NCI-H2107 (cell line): ENCODE results near the gene FGF19.
A peak's percentile ranks its signal among the peaks of the same experiment; 100 is the strongest.

Experiments
- DNase-seq: peaks from one replicate; lab custom pipeline; 2025; lab: John Stamatoyannopoulos, UW

Gene FGF19

DNA sequence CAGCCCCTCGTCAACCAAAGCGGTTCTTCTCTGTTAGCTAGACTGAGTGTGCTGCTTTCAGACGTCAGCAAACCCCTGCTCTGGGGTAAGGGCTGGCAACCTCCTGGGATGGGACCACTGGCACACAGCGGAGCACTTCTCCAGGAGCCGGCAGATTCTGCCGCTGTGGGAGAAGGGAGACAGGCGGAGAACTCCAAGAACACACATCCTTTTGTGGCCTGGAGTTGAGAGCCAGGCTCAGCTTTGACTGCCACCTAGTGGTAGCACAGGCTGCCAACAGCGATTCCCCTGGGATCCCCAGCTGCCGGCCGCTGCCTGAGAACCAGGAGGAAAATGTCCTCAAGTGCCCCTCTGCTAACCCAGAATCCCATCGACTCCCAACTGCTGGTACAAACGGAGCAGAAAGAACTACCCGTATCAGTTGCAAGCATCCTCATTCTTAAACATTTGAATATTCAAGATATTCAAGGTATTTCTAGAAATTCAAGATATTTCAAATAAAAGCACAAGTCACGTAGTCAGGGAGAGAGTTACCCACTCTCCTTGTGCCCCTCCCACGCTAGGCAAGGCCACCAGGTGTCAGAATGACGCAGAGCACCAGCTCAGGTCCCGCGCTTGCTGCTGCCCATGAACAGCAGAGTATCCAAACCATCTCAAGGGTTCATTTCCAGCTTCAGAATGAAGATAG, 33.5 kb downstream of the FGF19 start:
- peak; percentile 64 for DNase-seq

DNA sequence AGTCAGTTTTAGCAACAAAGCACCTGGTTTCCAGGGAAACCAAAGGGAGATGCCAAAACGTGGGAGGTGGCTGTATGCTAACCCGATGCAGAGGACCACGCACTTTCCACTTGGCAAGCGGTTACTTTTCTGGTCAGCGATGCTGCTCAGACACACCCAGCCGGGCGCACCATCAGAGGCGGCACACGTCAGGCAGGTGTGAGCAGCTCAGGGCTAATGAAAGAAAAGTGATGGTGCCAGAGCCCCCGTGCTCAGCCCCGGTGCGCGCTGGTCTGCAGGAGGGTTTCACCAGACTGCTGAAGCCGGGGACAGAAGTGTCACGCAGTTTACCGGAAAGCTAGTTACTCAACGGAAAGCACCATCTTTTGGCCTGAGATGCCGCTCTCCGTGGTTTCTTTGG, 34.3 kb downstream of the FGF19 start:
- DNase-seq: no peak

DNA sequence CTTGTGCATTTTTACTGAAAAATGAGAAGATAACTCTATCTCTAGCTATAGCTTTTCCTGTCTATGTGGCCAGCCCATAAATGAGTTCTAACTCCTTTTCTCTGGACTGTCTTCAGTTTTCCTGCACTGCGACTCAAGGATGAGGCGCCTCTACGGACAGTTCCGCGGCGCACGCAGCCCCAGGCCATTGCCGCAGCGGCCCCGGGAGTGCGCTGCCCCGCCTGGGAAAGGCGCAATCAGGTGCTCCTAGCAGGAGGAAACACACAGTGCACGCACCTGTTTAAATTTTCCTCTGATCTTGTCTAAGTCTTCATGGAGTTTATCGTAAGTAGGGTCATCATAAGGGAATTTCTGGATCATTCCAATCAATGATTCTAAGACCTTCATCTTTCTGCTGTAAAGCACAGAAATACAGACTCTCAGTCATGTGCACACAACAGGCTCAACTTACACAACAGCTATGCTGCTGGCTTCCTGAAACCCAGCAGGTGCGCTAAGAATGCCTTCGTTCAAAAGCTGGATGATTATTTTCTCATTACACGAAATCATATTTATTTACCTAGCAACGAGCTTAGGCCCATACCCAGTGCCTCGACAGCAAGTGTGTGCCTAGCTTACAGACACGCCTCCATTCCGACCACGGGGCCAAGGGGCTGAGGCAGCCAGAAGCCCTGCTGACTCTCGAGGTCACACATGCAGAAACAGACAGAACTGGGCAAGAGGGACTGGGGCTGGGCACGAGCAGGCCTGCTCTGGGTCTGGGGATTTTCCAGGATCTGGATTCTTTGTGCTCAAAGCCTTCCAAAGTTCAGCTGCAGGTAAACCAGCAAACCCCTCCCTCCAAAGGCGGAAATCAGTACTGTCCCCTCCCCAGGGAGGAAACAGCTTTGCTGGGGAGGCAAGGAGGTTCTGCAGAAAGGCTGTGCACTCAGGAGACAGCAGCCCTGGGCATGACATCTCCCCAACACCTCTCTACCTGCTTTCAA, 35.9 kb downstream of the FGF19 start:
- DNase-seq: no peak

DNA sequence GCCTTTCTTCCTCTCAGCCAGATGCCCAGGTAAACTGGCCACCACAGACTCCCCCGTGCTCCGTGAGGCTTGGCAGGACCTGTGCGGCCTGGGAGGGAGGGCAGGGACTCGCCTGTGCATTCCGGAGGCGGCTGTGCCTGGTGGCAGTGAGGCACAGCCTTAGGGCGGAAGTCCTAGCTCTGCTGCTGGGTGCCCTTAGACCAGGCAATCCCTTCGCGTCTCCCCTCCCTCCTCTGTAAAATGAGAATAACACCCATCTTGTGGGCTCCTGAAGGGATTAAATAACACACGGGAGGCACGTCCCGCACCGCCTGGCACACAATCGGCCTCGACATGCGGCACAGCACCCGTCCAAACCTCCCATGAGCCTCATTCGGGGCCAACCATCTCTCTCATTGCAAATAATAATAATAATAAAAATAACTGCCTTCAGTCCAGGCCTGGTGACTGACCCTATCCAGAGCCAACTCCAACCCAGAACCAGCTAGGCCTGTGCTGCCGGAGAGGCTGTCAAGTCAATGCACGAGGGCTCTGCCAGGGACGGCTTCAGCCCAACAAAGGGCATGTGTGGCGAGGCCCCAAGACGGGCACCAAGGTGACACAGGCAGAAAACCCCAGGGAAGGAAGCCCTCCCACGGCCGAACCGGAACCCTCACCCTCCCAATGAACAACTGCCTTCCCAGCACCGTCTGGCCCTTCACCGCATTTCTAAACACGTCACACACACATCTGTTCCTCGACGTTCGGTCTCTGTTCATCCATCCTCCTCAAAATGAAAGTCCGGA, 36.9 kb downstream of the FGF19 start:
- no peak for DNase-seq

DNA sequence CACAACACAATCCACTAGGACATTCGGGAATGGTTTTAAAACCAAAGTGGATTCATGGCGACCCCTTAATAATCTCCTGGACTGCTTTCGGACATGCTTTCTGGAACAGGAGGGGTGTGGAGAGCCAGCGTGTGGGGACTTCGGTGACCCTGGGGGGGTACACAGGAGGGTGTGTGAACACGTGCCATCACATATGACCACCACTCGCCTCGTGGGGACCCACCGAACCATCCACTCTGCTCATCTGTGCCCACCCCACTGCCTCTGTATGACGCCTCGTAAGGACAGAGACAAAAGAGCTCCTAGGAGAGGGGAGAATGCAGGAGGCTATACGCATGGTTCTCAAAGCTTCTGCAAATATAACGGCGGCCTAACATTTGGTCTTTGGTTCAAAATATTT, 37.6 kb downstream of the FGF19 start:
- no peak for DNase-seq

GRCh38 chr11:69665669-69666068, 38.2 kb downstream of the FGF19 start:
- DNase-seq: no peak

DNA sequence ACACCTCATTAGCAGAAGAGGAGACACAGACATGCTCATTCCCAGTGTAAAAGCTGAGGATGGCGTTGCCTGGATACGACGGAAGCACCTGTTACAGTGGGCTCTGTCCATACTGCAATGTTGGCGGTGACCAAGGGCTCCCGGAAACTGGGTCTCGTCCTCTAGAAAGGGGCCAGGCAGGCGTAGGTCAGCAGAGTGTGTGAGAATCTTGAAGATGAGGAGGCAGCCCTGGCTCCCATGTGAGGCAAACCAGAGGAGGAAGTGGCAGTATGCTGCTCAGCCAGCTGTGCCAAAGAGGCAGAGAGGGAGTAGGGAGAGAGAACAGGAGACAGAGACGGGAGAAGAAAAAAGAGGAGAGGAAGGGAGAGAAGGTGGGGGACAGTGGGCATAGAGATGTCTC, 38.9 kb downstream of the FGF19 start:
- DNase-seq: no peak

DNA sequence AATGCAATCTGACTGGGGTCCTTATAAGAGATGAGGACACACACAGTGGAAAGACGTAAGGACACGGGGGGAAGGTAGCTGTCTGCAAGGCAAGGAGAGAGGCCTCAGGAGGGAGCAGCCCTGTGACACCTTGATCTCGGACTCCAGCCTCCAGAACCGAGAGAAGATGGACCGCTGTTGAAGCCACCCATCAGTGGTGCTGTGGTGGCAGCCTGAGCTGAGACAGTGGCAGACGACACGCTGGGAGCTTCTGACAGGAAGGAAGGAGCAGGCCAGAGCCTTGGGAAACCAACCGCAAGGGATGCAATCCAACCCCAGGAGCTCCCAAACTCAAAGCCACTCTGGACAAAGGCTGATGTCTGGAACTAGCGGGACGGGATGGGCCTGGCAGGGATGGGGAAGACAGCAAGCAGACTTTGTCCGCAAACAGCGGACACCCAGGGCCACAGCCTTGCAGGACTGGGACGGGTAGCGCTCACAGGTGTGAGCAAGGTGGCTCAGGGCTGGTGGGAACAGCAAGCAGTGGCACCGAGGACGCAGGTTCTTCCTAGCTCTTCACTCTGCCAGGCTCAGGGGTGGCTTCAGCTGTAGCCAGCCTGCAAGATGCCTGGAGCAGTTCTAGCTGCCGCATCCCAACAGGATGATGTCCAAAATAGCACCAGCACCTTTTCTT, 39.6 kb downstream of the FGF19 start:
- no peak for DNase-seq

- DNase-seq: no peak
These were observed 40.5 kb downstream of the FGF19 start for GRCh38 chr11:69663326-69663725.

- no peak for DNase-seq
These were observed 41.0 kb downstream of the FGF19 start for GRCh38 chr11:69662806-69663205.

DNA sequence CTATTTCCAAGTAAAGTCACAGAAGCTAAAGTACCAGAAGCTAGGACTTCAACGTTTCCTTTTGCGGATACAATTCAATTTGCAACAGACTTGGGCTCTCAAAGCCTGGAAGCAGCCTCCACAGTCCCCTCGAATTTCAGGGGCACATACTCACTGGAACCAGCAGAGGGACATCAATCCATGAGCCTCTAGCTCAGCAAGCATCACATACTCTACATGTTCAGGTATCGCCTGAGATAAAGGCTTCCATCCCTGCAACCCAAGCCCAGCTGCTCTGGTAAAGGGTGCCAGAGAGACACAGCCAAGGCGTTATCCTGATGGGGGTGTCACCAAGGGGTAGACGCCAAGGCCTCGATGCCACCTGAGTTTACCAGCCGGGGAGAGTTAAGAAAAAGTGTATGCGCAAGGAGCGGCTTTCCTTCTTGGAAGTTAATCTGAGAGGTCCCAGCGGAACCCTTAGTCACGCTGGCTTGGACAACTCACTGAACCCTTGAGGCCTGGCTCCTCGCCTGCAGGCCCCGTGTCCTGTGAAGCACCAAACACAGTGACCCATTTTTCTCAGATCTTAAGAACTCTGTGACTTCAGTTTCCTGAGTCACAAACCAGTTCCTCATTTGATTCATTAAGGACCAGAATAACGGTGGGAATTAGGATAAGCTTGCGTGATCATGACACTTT, 41.7 kb downstream of the FGF19 start:
- no peak for DNase-seq

DNA sequence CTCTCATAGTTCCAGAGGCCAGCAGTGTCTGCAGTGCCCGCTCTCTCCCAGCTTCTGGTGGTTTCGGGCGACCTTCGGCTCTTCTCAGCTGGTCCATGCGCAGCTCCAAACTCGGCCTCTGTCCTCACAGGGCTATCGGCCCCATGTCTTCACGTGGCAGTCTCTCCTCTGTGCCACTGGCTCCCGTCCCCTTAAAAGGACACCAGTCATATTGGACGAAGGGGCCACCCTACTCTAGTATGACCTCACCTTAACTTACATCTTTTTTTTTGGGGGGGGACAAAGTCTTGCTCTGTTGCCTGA, 42.5 kb downstream of the FGF19 start:
- DNase-seq: no peak

DNA sequence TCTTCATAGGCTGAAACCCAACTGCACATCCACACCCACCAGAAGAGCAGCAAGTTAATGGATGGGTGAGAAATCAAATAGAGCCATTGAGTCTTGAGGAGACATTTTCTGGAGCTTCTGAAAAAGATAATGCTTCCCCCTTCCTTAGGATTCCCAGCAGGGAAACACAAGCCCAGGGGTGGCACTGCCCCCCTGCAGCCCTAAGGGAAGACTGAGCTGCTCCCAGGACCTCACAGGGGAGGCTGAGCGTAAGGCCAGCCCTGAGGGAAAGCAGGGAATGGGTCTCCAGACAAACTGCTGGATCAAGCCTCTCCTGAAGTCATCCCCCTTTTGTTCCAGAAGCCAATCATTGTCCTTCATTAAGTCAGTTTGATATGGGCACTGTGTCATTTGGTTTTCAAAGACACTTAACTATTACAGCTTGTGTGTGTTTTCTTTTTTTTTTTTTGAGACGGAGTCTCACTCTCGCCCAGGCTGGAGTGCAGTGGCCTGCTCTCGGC, 43.8 kb downstream of the FGF19 start:
- DNase-seq: no peak

- DNase-seq: no peak
These were observed 44.2 kb downstream of the FGF19 start for GRCh38 chr11:69659591-69659990.

GRCh38 chr11:69658626-69659450, 45.0 kb downstream of the FGF19 start:
- DNase-seq: no peak

GRCh38 chr11:69657911-69658625, 45.8 kb downstream of the FGF19 start:
- no peak for DNase-seq

- DNase-seq: no peak
These were observed 46.3 kb downstream of the FGF19 start for GRCh38 chr11:69657456-69657910.

GRCh38 chr11:69656536-69657455, 47.0 kb downstream of the FGF19 start:
- no peak for DNase-seq
